GM19328 (cell line): ENCODE measurements around the gene HSPA1A.

Experiments used
- ATAC-seq: cut with Tn5 transposase; IDR thresholded peaks from one replicate; pipeline ENCODE4 v1.9.1; 2021; ENCODE audit warnings: mild to moderate bottlenecking, moderate library complexity; ENCODE audit not compliant: unreplicated experiment

The HSPA1A gene

GRCh38 chr6:31815025-31815838 is at the start of gene HSPA1A, which contains the start of gene HSPA1L:
TSS of gene HSPA1A (plus strand) at chr6:31815543. CDS start at chr6:31815757, 214 bp downstream.
TSS of gene HSPA1L (minus strand) at chr6:31815283. CDS start at chr6:31811972, 3,311 bp downstream.
- no peak for ATAC-seq

- ATAC-seq = no peak
Measured at GRCh38 chr6:31765559-31765909, 49.8 kb upstream of the HSPA1A start.

GRCh38 chr6:31765910-31766794 is 49.2 kb upstream of the HSPA1A start:
- no peak for ATAC-seq

GRCh38 chr6:31767096-31767645 is 48.2 kb upstream of the HSPA1A start:
- ATAC-seq = no peak

GRCh38 chr6:31768363-31769257 is 46.7 kb upstream of the HSPA1A start:
- no peak for ATAC-seq

GRCh38 chr6:31769684-31770371 is 45.5 kb upstream of the HSPA1A start:
- no peak for ATAC-seq

- no peak for ATAC-seq
Measured at GRCh38 chr6:31770860-31771259, 44.5 kb upstream of the HSPA1A start.

GRCh38 chr6:31771992-31772358 is 43.4 kb upstream of the HSPA1A start:
- ATAC-seq = no peak

GRCh38 chr6:31775184-31775583 is 40.2 kb upstream of the HSPA1A start:
- ATAC-seq = no peak

GRCh38 chr6:31775633-31776484 is 39.5 kb upstream of the HSPA1A start:
- no peak for ATAC-seq

GRCh38 chr6:31776485-31776988 is 38.8 kb upstream of the HSPA1A start:
- ATAC-seq = no peak

GRCh38 chr6:31776989-31777666 is 38.2 kb upstream of the HSPA1A start, which contains the start of gene VWA7:
TSS of gene VWA7 (minus strand) at chr6:31777328. CDS start at chr6:31776779, 549 bp downstream.
- no peak for ATAC-seq

- no peak for ATAC-seq
Measured at GRCh38 chr6:31777667-31778050, 37.7 kb upstream of the HSPA1A start.

- no peak for ATAC-seq
Measured at GRCh38 chr6:31778193-31778592, 37.1 kb upstream of the HSPA1A start.

- ATAC-seq = no peak
Measured at GRCh38 chr6:31778999-31779885, 36.1 kb upstream of the HSPA1A start.

- ATAC-seq = no peak
Measured at GRCh38 chr6:31779908-31780307, 35.4 kb upstream of the HSPA1A start.
